DMS153 treated with DMSO at 0.1 percent for 48 hours (cell line): ENCODE data around the gene SSBP3.
"Not testable (repeated sequence)": the region's sequence is repeated elsewhere in the genome, so short reads cannot be mapped to it uniquely, and the experiment has no call there.

Experiments used
- DNase-seq: peaks from one replicate; lab custom pipeline; 2025; ENCODE audit not compliant: unreplicated experiment; lab: John Stamatoyannopoulos, UW

SSBP3 gene

GRCh38 chr1:54252371-54252936, 153.7 kb downstream of the SSBP3 start:
- DNase-seq: no peak

GRCh38 chr1:54250670-54251069, 155.5 kb downstream of the SSBP3 start:
- no peak for DNase-seq

- no peak for DNase-seq
Observed at GRCh38 chr1:54249819-54250435, 156.3 kb downstream of the SSBP3 start.

GRCh38 chr1:54248966-54249365, 157.2 kb downstream of the SSBP3 start:
- no peak for DNase-seq

- DNase-seq: no peak
Observed at GRCh38 chr1:54247863-54248515, 158.2 kb downstream of the SSBP3 start.

- DNase-seq: no peak
Observed at GRCh38 chr1:54246116-54246721, 160.0 kb downstream of the SSBP3 start.

GRCh38 chr1:54245501-54245900, 160.7 kb downstream of the SSBP3 start:
- DNase-seq: no peak

- no peak for DNase-seq
Observed at GRCh38 chr1:54244655-54245054, 161.5 kb downstream of the SSBP3 start.

GRCh38 chr1:54243022-54243421, 163.2 kb downstream of the SSBP3 start:
- DNase-seq: no peak

- no peak for DNase-seq
Observed at GRCh38 chr1:54241364-54241763, 164.8 kb downstream of the SSBP3 start.

GRCh38 chr1:54240741-54241335, 165.4 kb downstream of the SSBP3 start:
- DNase-seq: no peak

- DNase-seq: no peak
Observed at GRCh38 chr1:54239631-54240031, 166.6 kb downstream of the SSBP3 start.

- DNase-seq: no peak
Observed at GRCh38 chr1:54239035-54239383, 167.2 kb downstream of the SSBP3 start.

GRCh38 chr1:54238353-54239034, 167.7 kb downstream of the SSBP3 start:
- no peak for DNase-seq

- DNase-seq: no peak
Observed at GRCh38 chr1:54237586-54237985, 168.6 kb downstream of the SSBP3 start.

- DNase-seq: no peak
Observed at GRCh38 chr1:54234284-54234683, 171.9 kb downstream of the SSBP3 start.

GRCh38 chr1:54233196-54233595, 173.0 kb downstream of the SSBP3 start:
- DNase-seq: not testable (repeated sequence)

- DNase-seq: no peak
Observed at GRCh38 chr1:54230507-54231339, 175.5 kb downstream of the SSBP3 start.

- no peak for DNase-seq
Observed at GRCh38 chr1:54229281-54229891, 176.8 kb downstream of the SSBP3 start.

- no peak for DNase-seq
Observed at GRCh38 chr1:54228638-54229079, 177.5 kb downstream of the SSBP3 start.
